ENCODE results near the gene NRCAM. TPM values are rescaled to one million over a fixed set of nuclear protein-coding genes. Genes with fewer than 3 reads are reported as not detected.

The NRCAM gene
- total RNA-seq, 4 donors from 2014 or later = 1.1 to 6.1 (median 4.0) TPM

DNA sequence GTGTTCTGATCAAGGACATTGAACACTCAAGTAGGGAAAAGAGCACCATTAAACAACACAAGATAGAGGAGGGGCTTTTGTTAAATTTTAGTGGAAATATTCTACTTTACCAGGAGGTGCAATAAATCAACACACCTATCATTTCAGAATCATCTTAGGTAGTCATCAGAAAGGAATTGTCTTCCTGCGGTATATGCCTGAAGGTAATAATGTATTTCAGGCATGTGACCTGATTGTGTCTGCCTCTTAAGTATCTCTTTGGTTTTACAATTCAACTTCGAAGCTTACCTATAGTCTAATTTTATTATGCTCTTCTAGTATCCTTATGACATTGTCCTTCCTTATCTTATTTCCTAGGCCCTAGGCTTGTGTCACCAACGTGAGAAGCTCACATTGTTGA lies 267.5 kb downstream of the NRCAM start:
- TF ChIP-seq, protein P1, sequence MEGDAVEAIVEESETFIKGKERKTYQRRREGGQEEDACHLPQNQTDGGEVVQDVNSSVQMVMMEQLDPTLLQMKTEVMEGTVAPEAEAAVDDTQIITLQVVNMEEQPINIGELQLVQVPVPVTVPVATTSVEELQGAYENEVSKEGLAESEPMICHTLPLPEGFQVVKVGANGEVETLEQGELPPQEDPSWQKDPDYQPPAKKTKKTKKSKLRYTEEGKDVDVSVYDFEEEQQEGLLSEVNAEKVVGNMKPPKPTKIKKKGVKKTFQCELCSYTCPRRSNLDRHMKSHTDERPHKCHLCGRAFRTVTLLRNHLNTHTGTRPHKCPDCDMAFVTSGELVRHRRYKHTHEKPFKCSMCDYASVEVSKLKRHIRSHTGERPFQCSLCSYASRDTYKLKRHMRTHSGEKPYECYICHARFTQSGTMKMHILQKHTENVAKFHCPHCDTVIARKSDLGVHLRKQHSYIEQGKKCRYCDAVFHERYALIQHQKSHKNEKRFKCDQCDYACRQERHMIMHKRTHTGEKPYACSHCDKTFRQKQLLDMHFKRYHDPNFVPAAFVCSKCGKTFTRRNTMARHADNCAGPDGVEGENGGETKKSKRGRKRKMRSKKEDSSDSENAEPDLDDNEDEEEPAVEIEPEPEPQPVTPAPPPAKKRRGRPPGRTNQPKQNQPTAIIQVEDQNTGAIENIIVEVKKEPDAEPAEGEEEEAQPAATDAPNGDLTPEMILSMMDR (IDR thresholded peaks at IDR 0.05) = no peak
- TF ChIP-seq POLR2A (IDR thresholded peaks at IDR 0.05) = no peak
- 85% methylated on average over 3 of the region's 3 CpGs for WGBS, 2 donors
- intact Hi-C loops (cut with DNase I; ENCODE audit: low total_unique reads) = no loop called here
- DNase-seq (ENCODE audit: low spot score in 2 of 2) = no peak
- H3K4me3 ChIP-seq (ENCODE audit: low read depth, poor library complexity, severe bottlenecking) = no peak overlapping the region

GRCh38 chr7:108181073-108181985 lies 274.9 kb downstream of the NRCAM start:
- intact Hi-C loops (cut with DNase I; ENCODE audit: low total_unique reads) = no loop called here

GRCh38 chr7:108178398-108178797 lies 277.8 kb downstream of the NRCAM start:
- intact Hi-C loops (cut with DNase I; ENCODE audit: low total_unique reads) = no loop called here
- no peak for DNase-seq (ENCODE audit: low spot score in 2 of 2)
- 40 to 58% methylated on average over 3 of the region's 3 CpGs for WGBS, 2 donors
- TF ChIP-seq, protein P1 (IDR thresholded peaks at IDR 0.05) = no peak
- no peak for TF ChIP-seq POLR2A (IDR thresholded peaks at IDR 0.05)
- H3K4me3 ChIP-seq (ENCODE audit: low read depth, poor library complexity, severe bottlenecking) = no peak overlapping the region

More at GRCh38 chr7:108181073-108181985, 274.9 kb downstream of the NRCAM start:
- DNase-seq (ENCODE audit: low spot score in 2 of 2) = no peak
- H3K4me3 ChIP-seq (ENCODE audit: low read depth, poor library complexity, severe bottlenecking) = no peak overlapping the region
- TF ChIP-seq POLR2A (IDR thresholded peaks at IDR 0.05) = no peak
- TF ChIP-seq, protein P1 (IDR thresholded peaks at IDR 0.05) = no peak
- WGBS, 2 donors = 53 to 64% methylated on average over 8 of the region's 8 CpGs

GRCh38 chr7:108171164-108171563 lies 285.1 kb downstream of the NRCAM start:
- no peak for TF ChIP-seq POLR2A (IDR thresholded peaks at IDR 0.05)
- TF ChIP-seq, protein P1 (IDR thresholded peaks at IDR 0.05) = no peak
- DNase-seq (ENCODE audit: low spot score in 2 of 2) = no peak
- H3K4me3 ChIP-seq (ENCODE audit: low read depth, poor library complexity, severe bottlenecking) = no peak overlapping the region
- intact Hi-C loops (cut with DNase I; ENCODE audit: low total_unique reads) = no loop called here
- 93 to 94% methylated on average over 8 of the region's 8 CpGs for WGBS, 2 donors

DNA sequence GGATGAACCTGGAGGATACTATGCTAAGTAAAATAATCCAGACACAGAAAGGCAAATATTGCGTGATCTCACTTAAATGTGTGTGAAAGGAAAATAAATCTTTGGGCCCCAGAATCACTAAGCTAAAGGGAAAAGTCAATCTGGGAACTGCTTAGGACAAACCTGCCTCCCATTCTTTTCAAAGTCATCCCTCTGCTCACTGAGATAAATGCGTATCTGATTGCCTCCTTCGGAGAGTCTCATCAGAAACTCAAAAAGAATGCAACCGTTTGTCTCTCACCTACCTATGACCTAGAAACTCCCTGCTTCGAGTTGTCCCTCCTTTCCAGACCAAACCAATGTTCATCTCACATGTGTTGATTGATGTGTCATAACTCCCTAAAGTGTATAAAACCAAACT lies 286.0 kb downstream of the NRCAM start:
- TF ChIP-seq, protein P1 (IDR thresholded peaks at IDR 0.05) = no peak
- no peak for TF ChIP-seq POLR2A (IDR thresholded peaks at IDR 0.05)
- no peak for DNase-seq (ENCODE audit: low spot score in 2 of 2)
- H3K4me3 ChIP-seq (ENCODE audit: low read depth, poor library complexity, severe bottlenecking) = no peak overlapping the region
- intact Hi-C loops (cut with DNase I; ENCODE audit: low total_unique reads) = no loop called here
- WGBS, 2 donors = 78 to 80% methylated on average over 5 of the region's 5 CpGs

All from lower leg skin (tissue), 4 donors.